ENCODE data around the gene ZNF189. TPM values are rescaled to one million over a fixed set of nuclear protein-coding genes. Genes with fewer than 3 reads are reported as not detected.

Gene ZNF189
- 22.1 and 23.7 TPM in 2 replicates for total RNA-seq

GRCh38 chr9:101398068-101398929, at the start of gene ZNF189, which contains the start of gene MRPL50:
TSS of gene ZNF189 (plus strand) at chr9:101398851. CDS start at chr9:101399157, 306 bp downstream.
TSS of gene MRPL50 (minus strand) at chr9:101398618. CDS start at chr9:101398592, 26 bp downstream.

GRCh38 chr9:101384873-101385536, 13.6 kb upstream of the ZNF189 start, which contains the start of gene BAAT:
TSS of gene BAAT (minus strand) at chr9:101385006. CDS start at chr9:101371404, 13,602 bp downstream.

GRCh38 chr9:101435601-101436079, 37.0 kb downstream of the ZNF189 start, which contains the start of gene ALDOB:
TSS of gene ALDOB (minus strand) at chr9:101435774. CDS start at chr9:101430887, 4,887 bp downstream.

Small RNA genes lying within 50 kb of the gene (small RNA-seq; reads per million reads assigned to genes)
- gene AL353621.2: not detected

Other genes with a start within 250 kb of the ZNF189 start
- gene BAAT, start 13.8 kb upstream of the ZNF189 start, total RNA-seq: 0.12 TPM in 1 of 2 replicates, not detected in the other
- 7.5 and 8.3 TPM in 2 replicates for gene MRPL50, start 233 bp upstream of the ZNF189 start, total RNA-seq
- gene ALDOB, start 36.9 kb downstream of the ZNF189 start, total RNA-seq: not detected in 2 replicates
- gene RNF20, start 135.0 kb downstream of the ZNF189 start, total RNA-seq: 24.9 and 29.7 TPM in 2 replicates
- gene PPP3R2, start 196.1 kb downstream of the ZNF189 start, total RNA-seq: not detected in 2 replicates